Transverse colon (tissue), 4 donors: ENCODE data around the gene HOXC12. TPM values are rescaled to one million over a fixed set of nuclear protein-coding genes. Genes with fewer than 3 reads are reported as not detected.
A peak's percentile ranks its signal among the peaks of the same experiment; 100 is the strongest.

Experiments
- DNase-seq: peaks from one replicate; pipeline ENCODE4 v3.0.0-alpha.2; 2019
- H3K27ac ChIP-seq, 4 donors: fragments of 200-600 bp; sonication (generic); 2 replicates each; pipeline ENCODE4 v1.5.1; 2016 to 2018; ENCODE audit warnings: inconsistent platforms in 4 of 4
- H3K27me3 ChIP-seq: fragments of 200-600 bp; sonication (generic); 2 replicates; pipeline ENCODE4 v1.5.1; 2017; ENCODE audit warnings: inconsistent platforms
- H3K36me3 ChIP-seq, 4 donors: fragments of 200-600 bp; sonication (generic); 2 replicates each; pipeline ENCODE4 v1.5.1; 2017 to 2019; ENCODE audit warnings: inconsistent platforms in 4 of 4
- H3K4me1 ChIP-seq, 4 donors: fragments of 200-600 bp; sonication (generic); 2 replicates each; pipeline ENCODE4 v1.5.1; 2017 to 2020; ENCODE audit warnings: inconsistent platforms in 4 of 4
- H3K4me3 ChIP-seq, 4 donors: fragments of 200-600 bp; sonication (generic); 1 replicate in 1 of 4; 2 replicates in 3 of 4; pipeline versions ENCODE4 v1.5.1 to v1.6.1; 2017 to 2019; ENCODE audit warnings: inconsistent platforms in 4 of 4
- H3K9me3 ChIP-seq, 2 donors: fragments of 200-600 bp; sonication (generic); 2 replicates each; pipeline ENCODE4 v1.5.1; 2017 to 2019; ENCODE audit warnings: inconsistent platforms in 2 of 2
- EP300 ChIP-seq: sonication (generic); formaldehyde crosslinking; IDR thresholded peaks from one replicate; pipeline ENCODE4 v1.6.1; 2017; ENCODE audit warnings: antibody characterized with exemption, low read depth
- POLR2A ChIP-seq: fragments of 450-650 bp; IDR thresholded peaks from one replicate; pipeline ENCODE4 v1.6.1; 2016; ENCODE audit warnings: antibody characterized with exemption, mild to moderate bottlenecking, moderate library complexity
- POLR2AphosphoS5 ChIP-seq, 3 donors: sonication (generic); formaldehyde crosslinking; IDR thresholded peaks; one replicate each; pipeline ENCODE4 v1.6.1; 2016; ENCODE audit warnings: antibody characterized with exemption in 3 of 3
- WGBS, 2 donors: methylation state at CpG; one replicate each; pipeline ENCODE4 v1.1.5; 2018; ENCODE audit warnings: low coverage in 1 of 2; 5-methylcytosine and 5-hydroxymethylcytosine counted together
- in situ Hi-C, 4 donors: fragments of 200-750 bp; cut with MboI; loops; one replicate each; pipeline versions ENCODE4 v1.15.0 to v1.15.1; 2017; ENCODE audit warnings: low sequenced_read_pairs in 3 of 4, low pct_ligation_motif_present in 1 of 4, low pct_unique_long_range_greater_than_20kb in 1 of 4
- intact Hi-C: fragments of 100-400 bp; cut with DNase I; formaldehyde crosslinking; loops from one replicate; pipeline ENCODE4 v1.15.1; 2023; ENCODE audit warnings: low total_unique reads
- total RNA-seq, 4 donors: library from RNA; depleted of rRNA; stranded (reverse); fragments of >200 nt; gene quantifications; one replicate each; pipeline ENCODE4 v1.1.0, GENCODE V29; 2016
- TF ChIP-seq, protein P1 (sequence below), 5 experiments: fragments of 200-600 bp in 3 of 5; fragments of 450-650 bp in 2 of 5; sonication (generic) in 3 of 5; IDR thresholded peaks; 1 replicate in 2 of 5; 2 replicates in 3 of 5; pipeline ENCODE4 v1.5.1; 2016 to 2017; ENCODE audit warnings: antibody characterized with exemption in 5 of 5, inconsistent platforms in 3 of 5, mild to moderate bottlenecking in 2 of 5, moderate library complexity in 1 of 5

Gene HOXC12
- total RNA-seq, 4 donors from 2014 or later = not detected

DNA sequence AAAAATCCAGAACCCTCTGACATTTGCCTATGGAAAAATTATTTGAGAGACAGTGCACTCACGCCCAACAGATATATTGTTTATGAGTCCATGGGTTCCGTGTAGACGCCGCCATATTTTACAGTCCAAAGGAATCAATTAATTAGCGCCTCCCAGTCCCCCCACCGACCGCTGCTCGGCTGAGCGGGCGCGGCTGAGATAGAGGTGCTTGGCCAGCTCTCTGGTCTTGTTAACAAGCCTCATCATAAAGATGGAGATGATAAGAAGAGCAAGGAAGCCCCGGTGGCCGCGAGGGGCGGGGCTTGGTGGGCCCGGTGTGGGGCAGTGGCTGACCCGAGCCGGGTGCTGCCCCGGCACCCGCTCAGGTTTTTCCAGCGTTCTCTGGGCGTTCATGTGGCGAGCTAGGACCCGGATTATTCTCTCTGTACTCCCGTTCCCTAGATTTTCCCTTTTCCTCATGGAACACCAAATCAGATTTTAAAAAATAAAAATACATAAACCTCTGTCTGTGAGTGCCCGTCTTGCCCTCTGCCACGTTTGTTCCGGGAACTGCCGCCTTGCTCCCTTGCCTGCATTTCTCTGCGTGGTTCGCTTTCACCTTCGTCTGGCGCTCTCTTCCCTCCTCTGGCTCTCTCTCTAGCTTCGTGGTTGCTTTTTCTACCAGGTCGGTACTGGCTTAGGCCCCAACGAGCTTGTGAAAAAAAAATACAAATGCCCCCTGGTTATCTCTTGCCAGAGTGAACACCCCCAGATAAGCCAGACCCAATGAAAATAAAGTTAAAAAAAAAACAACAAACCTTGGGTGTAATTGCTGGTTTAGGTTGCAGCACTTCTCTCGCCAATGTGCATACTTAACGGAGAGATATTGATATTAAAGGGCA lies 9.0 kb downstream of the HOXC12 start:
- Histone ChIP-seq H3K27me3 (peaks cover 100% of the 10 kb centered on the region), H3K4me3 (no peak overlapping the region)

DNA sequence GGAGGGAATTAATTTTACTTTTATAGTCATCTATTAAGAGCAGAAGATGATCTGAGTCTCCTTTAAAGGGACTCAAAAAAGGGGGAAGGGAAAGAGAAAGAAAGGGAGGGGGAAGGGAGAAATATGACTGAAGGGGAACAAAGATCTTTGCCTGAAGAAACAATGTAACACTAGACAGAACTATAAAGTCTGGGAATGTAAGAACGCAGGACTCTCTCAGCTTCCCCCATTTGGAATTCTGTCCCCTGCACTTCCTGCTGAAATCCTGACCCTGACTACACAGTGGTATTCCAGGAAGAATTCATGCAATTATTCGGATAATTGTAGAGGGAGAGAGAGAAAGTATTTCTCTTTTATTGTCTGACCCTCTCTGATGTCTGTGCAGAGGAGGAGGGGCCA lies 9.6 kb downstream of the HOXC12 start:
- DNase-seq = no peak
- Histone ChIP-seq H3K4me1 (peaks cover 0 to 22% (median 6%) of the 10 kb centered on the region in 4 donors), H3K27ac (no peak overlapping the region), H3K4me3 (no peak overlapping the region), H3K27me3 (peaks cover 100% of the 10 kb centered on the region), H3K36me3 (no peaks in the 10 kb centered on the region), H3K9me3 (no peaks in the 10 kb centered on the region)
- no peak for TF ChIP-seq EP300
- WGBS, 2 donors = 0 to 14% methylated on average over 1 to 2 of the region's 2 CpGs
- intact Hi-C loops = no loop called here
- in situ Hi-C loops = no loop called here

More for the DNA sequence above, 9.0 kb downstream of the HOXC12 start:
- intact Hi-C loops (no loop called here), in situ Hi-C loops (no loop called here)
- no peak for DNase-seq
- H3K36me3 ChIP-seq = no peaks in the 10 kb centered on the region
- 14 to 25% methylated on average over 10 to 38 of the region's 38 CpGs for WGBS, 2 donors
- H3K4me1 ChIP-seq = peaks cover 0 to 22% (median 6%) of the 10 kb centered on the region in 4 donors
- H3K27ac ChIP-seq = no peak overlapping the region
- no peaks in the 10 kb centered on the region for H3K9me3 ChIP-seq
- no peak for TF ChIP-seq EP300
- no peak for TF ChIP-seq POLR2AphosphoS5 (IDR thresholded peaks at IDR 0.05)
- no peak for TF ChIP-seq POLR2A
- TF ChIP-seq, protein P1, sequence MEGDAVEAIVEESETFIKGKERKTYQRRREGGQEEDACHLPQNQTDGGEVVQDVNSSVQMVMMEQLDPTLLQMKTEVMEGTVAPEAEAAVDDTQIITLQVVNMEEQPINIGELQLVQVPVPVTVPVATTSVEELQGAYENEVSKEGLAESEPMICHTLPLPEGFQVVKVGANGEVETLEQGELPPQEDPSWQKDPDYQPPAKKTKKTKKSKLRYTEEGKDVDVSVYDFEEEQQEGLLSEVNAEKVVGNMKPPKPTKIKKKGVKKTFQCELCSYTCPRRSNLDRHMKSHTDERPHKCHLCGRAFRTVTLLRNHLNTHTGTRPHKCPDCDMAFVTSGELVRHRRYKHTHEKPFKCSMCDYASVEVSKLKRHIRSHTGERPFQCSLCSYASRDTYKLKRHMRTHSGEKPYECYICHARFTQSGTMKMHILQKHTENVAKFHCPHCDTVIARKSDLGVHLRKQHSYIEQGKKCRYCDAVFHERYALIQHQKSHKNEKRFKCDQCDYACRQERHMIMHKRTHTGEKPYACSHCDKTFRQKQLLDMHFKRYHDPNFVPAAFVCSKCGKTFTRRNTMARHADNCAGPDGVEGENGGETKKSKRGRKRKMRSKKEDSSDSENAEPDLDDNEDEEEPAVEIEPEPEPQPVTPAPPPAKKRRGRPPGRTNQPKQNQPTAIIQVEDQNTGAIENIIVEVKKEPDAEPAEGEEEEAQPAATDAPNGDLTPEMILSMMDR (IDR thresholded peaks at IDR 0.05) = no peak

DNA sequence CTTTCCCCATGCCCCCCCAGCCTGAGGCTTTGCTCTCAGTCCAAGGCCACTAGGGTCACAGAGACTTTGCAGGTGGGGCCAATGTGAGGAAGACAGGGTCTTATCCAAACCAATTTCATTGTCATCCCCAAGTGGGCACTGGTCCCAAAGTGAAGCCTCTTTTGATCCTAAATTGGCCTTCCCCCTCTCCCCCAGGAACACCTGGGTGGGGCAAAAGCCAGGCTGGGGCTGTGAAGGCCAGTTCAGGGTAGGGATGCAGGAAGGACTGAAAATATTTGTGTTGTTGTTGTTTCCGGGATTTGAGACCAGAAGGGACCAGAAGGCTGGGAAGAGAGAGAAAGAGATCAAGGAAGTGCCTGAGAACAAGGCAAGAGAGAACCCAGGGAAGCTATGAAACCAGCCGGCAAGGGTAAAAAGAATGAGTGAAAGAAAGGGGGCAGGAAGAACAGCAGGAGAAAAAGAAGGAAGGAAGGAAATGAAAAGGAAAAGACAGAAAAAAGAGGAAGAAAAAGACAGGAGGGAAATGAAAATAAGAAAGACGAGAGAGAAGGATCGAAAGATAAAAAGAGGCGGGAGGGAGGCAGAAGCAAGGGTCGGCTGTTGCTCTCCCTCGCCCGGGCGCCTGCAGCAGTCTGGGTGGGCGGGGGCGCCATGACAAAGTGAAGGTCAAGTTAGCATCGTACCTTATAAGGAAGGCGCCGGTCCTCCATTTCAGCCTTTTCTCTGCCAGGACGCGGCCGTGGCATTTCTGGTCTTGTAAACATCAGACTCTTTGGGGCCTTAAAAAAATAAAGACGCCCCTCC lies 10.8 kb downstream of the HOXC12 start:
- H3K27me3 ChIP-seq = peaks cover 100% of the 10 kb centered on the region
- H3K36me3 ChIP-seq = no peaks in the 10 kb centered on the region
- no peaks in the 10 kb centered on the region for H3K9me3 ChIP-seq
- TF ChIP-seq POLR2A = no peak
- TF ChIP-seq EP300 = no peak
- no peak for TF ChIP-seq POLR2AphosphoS5 (IDR thresholded peaks at IDR 0.05)
- TF ChIP-seq, protein P1 (IDR thresholded peaks at IDR 0.05) = no peak
- intact Hi-C loops = no loop called here
- no peak for DNase-seq
- no peak overlapping the region for H3K4me3 ChIP-seq
- in situ Hi-C loops = no loop called here
- H3K4me1 ChIP-seq = peaks cover 0 to 22% (median 6%) of the 10 kb centered on the region in 4 donors
- H3K27ac ChIP-seq = peak overlapping the region in 1 of 4 donors; percentile 55
- 0 to 7% methylated on average over 3 to 18 of the region's 18 CpGs for WGBS, 2 donors

DNA sequence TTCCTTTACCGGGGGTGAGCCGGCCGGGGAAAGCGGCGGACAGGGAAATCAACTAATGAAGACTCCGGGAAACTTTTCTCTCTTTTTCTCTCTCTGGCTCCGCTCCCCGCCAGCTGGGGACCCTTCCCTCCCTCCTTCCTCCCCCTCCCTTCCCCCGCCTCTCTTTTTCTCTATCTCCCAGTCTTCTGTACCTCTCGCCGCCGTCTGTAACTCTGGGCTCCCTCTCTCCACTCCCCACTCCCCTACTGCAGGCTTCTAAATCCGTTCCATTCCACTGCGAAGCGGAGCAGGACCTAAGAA lies 11.3 kb downstream of the HOXC12 start:
- WGBS, 2 donors = 19 to 20% methylated on average over 13 to 15 of the region's 15 CpGs
- no peak for DNase-seq

More for the DNA sequence above, 11.3 kb downstream of the HOXC12 start:
- intact Hi-C loops = no loop called here
- Histone ChIP-seq H3K36me3 (no peaks in the 10 kb centered on the region), H3K4me3 (no peak overlapping the region), H3K4me1 (peaks cover 0 to 18% (median 6%) of the 10 kb centered on the region in 4 donors), H3K27me3 (peaks cover 100% of the 10 kb centered on the region), H3K9me3 (no peaks in the 10 kb centered on the region), H3K27ac (peak overlapping the region in 2 of 4 donors; percentile 28 to 55)
- TF ChIP-seq POLR2A (no peak), POLR2AphosphoS5 (IDR thresholded peaks at IDR 0.05) (no peak), EP300 (no peak)
- TF ChIP-seq, protein P1 (IDR thresholded peaks at IDR 0.05) = no peak
- in situ Hi-C loops = no loop called here
